IPS DF 6.9 (cell line): ENCODE data around the gene PLXNA4.

Experiments used
- DNase-seq: peaks from one replicate; pipeline ENCODE4 v3.0.0-alpha.2; 2013; ENCODE audit warnings: low read depth, low spot score
- H3K27ac ChIP-seq: one replicate; pipeline ENCODE4 v1.5.1; 2013; ENCODE audit warnings: low read length, control low read depth
- H3K27me3 ChIP-seq: 2 replicates; pipeline ENCODE4 v1.6.1; 2013; ENCODE audit warnings: mild to moderate bottlenecking, low read length; ENCODE audit not compliant: control insufficient read depth, insufficient read depth
- H3K36me3 ChIP-seq: 2 replicates; pipeline ENCODE4 v1.6.1; 2013; ENCODE audit warnings: low read length; ENCODE audit not compliant: control insufficient read depth, insufficient read depth
- H3K4me1 ChIP-seq: 2 replicates; pipeline ENCODE4 v1.6.1; 2013; ENCODE audit warnings: low read length; ENCODE audit not compliant: control insufficient read depth, insufficient read depth
- H3K4me3 ChIP-seq: 2 replicates; pipeline ENCODE4 v1.5.1; 2013; ENCODE audit warnings: mild to moderate bottlenecking, low read length
- H3K9me3 ChIP-seq: 2 replicates; pipeline ENCODE4 v1.6.1; 2013; ENCODE audit warnings: low read length, inconsistent platforms; ENCODE audit not compliant: control insufficient read depth, insufficient read depth
- WGBS: extraction: QIAGEN DNeasy Blood & Tissue Kit; methylation state at CpG from one replicate; pipeline ENCODE4 v1.1.7; 2013; ENCODE audit warnings: mixed read lengths, missing lambda C conversion rate; ENCODE audit not compliant: insufficient read length, insufficient coverage; 5-methylcytosine and 5-hydroxymethylcytosine counted together

Gene PLXNA4

GRCh38 chr7:132261327-132262159 lies 314.7 kb downstream of the PLXNA4 start:
- no CpG with 5 or more reads among the region's 10 CpGs for WGBS
- H3K36me3 ChIP-seq: no peaks in the 10 kb centered on the region
- no peak for DNase-seq
- H3K4me3 ChIP-seq: no peak overlapping the region
- no peaks in the 10 kb centered on the region for H3K4me1 ChIP-seq
- no peaks in the 10 kb centered on the region for H3K9me3 ChIP-seq
- no peaks in the 10 kb centered on the region for H3K27me3 ChIP-seq
- no peak overlapping the region for H3K27ac ChIP-seq

GRCh38 chr7:132258231-132258630 lies 318.0 kb downstream of the PLXNA4 start:
- WGBS: no CpG with 5 or more reads among the region's 7 CpGs

DNA sequence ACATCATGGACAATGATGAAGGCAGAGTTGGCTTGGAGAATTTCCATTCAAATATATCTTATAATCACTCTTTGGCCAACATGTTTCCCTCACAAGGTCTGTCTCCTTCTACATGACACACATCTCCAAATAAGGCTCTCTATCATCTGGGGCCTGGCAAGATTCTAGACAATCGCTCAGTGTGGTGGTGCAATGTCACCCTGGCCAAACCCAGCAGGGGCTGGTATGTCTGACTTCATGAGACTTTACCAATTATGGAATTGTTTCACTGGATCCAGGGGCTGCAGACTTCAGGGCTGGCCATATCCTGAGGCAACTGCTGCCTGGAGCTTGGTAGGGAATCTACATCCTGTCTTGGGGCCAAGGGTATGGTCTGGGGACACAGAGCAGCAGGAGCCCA lies 319.0 kb downstream of the PLXNA4 start:
- DNase-seq: no peak
- Histone ChIP-seq H3K36me3 (no peaks in the 10 kb centered on the region), H3K4me3 (no peak overlapping the region), H3K9me3 (no peaks in the 10 kb centered on the region), H3K27ac (no peak overlapping the region), H3K27me3 (no peaks in the 10 kb centered on the region), H3K4me1 (no peaks in the 10 kb centered on the region)
- no CpG with 5 or more reads among the region's 1 CpG for WGBS

More at GRCh38 chr7:132258231-132258630, 318.0 kb downstream of the PLXNA4 start:
- no peaks in the 10 kb centered on the region for H3K36me3 ChIP-seq
- H3K4me3 ChIP-seq: no peak overlapping the region
- no peaks in the 10 kb centered on the region for H3K9me3 ChIP-seq
- no peaks in the 10 kb centered on the region for H3K27me3 ChIP-seq
- H3K4me1 ChIP-seq: no peaks in the 10 kb centered on the region
- H3K27ac ChIP-seq: no peak overlapping the region
- no peak for DNase-seq

- Histone ChIP-seq H3K4me3 (no peak overlapping the region), H3K4me1 (no peaks in the 10 kb centered on the region), H3K36me3 (no peaks in the 10 kb centered on the region), H3K27ac (no peak overlapping the region), H3K9me3 (no peaks in the 10 kb centered on the region), H3K27me3 (no peaks in the 10 kb centered on the region)
- DNase-seq: no peak
- WGBS: no CpG with 5 or more reads among the region's 6 CpGs
Measured at GRCh38 chr7:132256721-132257212, 319.5 kb downstream of the PLXNA4 start.

GRCh38 chr7:132255898-132256297 lies 320.4 kb downstream of the PLXNA4 start:
- Histone ChIP-seq H3K27me3 (no peaks in the 10 kb centered on the region), H3K4me1 (peaks cover 4% of the 10 kb centered on the region; the same call in 1 of the 2 replicates), H3K36me3 (no peaks in the 10 kb centered on the region), H3K4me3 (no peak overlapping the region), H3K9me3 (no peaks in the 10 kb centered on the region), H3K27ac (no peak overlapping the region)
- no CpG with 5 or more reads among the region's 6 CpGs for WGBS
- DNase-seq: no peak

DNA sequence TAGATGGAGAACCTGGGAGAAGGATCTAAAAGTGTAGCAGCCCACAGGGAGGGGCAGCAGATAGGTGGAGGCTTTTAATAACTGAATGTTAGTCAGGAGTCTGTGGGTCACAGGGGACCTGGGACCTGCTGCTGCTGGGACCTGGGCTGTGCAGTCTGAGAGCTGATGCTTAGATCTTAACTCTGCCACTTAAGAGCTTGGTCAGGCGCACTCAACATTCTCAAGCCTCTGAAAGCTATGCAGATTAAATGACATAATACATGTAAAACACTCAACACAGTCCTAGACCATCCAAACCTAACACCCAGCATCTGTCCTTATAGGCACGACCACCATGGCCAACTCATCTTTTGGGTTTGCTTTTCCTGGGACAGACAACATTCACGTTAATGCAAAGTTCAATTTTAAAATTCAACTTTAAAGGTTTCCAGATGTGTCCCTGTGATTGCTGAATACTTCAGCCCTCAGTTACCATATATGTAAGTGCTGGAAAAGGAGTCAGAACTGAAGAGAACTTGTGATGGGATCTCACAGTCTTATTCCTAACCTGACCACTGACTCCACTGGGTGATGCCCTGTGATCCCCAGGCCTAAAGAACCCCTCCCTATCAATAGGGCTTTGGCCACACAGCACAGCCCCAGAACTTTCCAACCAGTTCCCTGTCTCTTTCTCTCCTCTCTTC lies 321.0 kb downstream of the PLXNA4 start:
- Histone ChIP-seq H3K4me1 (peaks cover 7% of the 10 kb centered on the region; the same call in 1 of the 2 replicates), H3K9me3 (no peaks in the 10 kb centered on the region), H3K4me3 (no peak overlapping the region), H3K27ac (no peak overlapping the region), H3K27me3 (no peaks in the 10 kb centered on the region), H3K36me3 (no peaks in the 10 kb centered on the region)
- DNase-seq: no peak
- no CpG with 5 or more reads among the region's 3 CpGs for WGBS

GRCh38 chr7:132254455-132254854 lies 321.8 kb downstream of the PLXNA4 start:
- H3K9me3 ChIP-seq: no peaks in the 10 kb centered on the region
- H3K27me3 ChIP-seq: no peaks in the 10 kb centered on the region
- no peak for DNase-seq
- H3K27ac ChIP-seq: no peak overlapping the region
- H3K36me3 ChIP-seq: no peaks in the 10 kb centered on the region
- peaks cover 7% of the 10 kb centered on the region; the same call in 1 of the 2 replicates for H3K4me1 ChIP-seq
- no CpG with 5 or more reads among the region's 12 CpGs for WGBS
- H3K4me3 ChIP-seq: no peak overlapping the region

DNA sequence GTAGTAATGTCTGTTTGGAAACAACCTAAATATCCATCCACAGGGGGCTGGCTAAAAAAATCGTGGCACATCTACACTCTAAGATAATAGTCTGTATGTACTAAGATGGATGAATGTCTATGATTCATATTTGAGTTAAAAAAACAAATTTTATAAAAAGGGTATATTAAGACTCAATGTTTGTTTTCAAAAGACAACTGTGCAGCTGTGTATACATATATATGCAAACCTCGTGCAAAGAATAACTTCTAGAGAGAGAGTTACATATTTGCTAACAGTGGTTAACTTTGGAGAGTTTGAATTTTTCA lies 323.5 kb downstream of the PLXNA4 start:
- Histone ChIP-seq H3K27me3 (no peaks in the 10 kb centered on the region), H3K36me3 (no peaks in the 10 kb centered on the region), H3K4me1 (peaks cover 7% of the 10 kb centered on the region; the same call in 1 of the 2 replicates), H3K27ac (no peak overlapping the region), H3K9me3 (no peaks in the 10 kb centered on the region), H3K4me3 (no peak overlapping the region)
- DNase-seq: no peak
- WGBS: no CpG with 5 or more reads among the region's 2 CpGs

DNA sequence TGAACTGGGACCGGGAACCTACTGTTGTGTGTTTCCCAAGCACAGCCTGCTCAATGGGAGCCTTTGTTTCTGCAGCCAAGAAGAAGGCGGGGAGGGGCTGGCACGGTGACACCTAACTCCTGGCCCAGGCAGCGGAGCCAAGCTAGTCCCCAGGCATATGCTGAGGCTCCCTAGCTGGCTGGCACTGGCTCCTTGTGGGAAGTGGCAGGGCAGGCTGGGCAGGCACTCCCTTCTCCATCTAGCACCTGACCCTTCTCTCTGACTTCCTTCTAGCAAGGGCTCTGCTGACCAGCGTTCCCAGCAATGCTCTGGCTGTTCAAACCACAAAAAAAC lies 325.0 kb downstream of the PLXNA4 start:
- peaks cover 7% of the 10 kb centered on the region; the same call in 1 of the 2 replicates for H3K4me1 ChIP-seq
- WGBS: no CpG with 5 or more reads among the region's 5 CpGs
- H3K27ac ChIP-seq: no peak overlapping the region
- H3K27me3 ChIP-seq: no peaks in the 10 kb centered on the region
- H3K36me3 ChIP-seq: no peaks in the 10 kb centered on the region
- no peak for DNase-seq
- peak overlapping the region; percentile 3; the same call in 1 of the 2 replicates for H3K4me3 ChIP-seq
- H3K9me3 ChIP-seq: no peaks in the 10 kb centered on the region

GRCh38 chr7:132250480-132251326 lies 325.6 kb downstream of the PLXNA4 start:
- no CpG with 5 or more reads among the region's 4 CpGs for WGBS

More at GRCh38 chr7:132250480-132251326, 325.6 kb downstream of the PLXNA4 start:
- H3K27me3 ChIP-seq: no peaks in the 10 kb centered on the region
- no peak for DNase-seq
- H3K9me3 ChIP-seq: no peaks in the 10 kb centered on the region
- no peak overlapping the region for H3K27ac ChIP-seq
- H3K36me3 ChIP-seq: no peaks in the 10 kb centered on the region
- H3K4me1 ChIP-seq: peaks cover 7% of the 10 kb centered on the region; the same call in 1 of the 2 replicates
- H3K4me3 ChIP-seq: no peak overlapping the region
